Keratinocyte (primary cell): ENCODE data around the gene IFNL1. TPM values are rescaled to one million over a fixed set of nuclear protein-coding genes. Genes with fewer than 3 reads are reported as not detected.

Experiments
- DNase-seq: peaks from one replicate; pipeline ENCODE4 v3.0.0-alpha.2; 2011; ENCODE audit warnings: low read depth, missing footprints, low spot score
- FAIRE-seq: peaks from 2 replicates; lab custom pipeline; 2011; peaks lifted over from hg19 to GRCh38; lab: Jason Lieb, UNC
- H2AFZ ChIP-seq: 2 replicates; pipeline ENCODE4 v1.6.0; 2012; ENCODE audit warnings: low read length, control low read depth, inconsistent platforms; ENCODE audit not compliant: control insufficient read depth
- H3K27ac ChIP-seq: 2 replicates; pipeline ENCODE4 v1.5.1; 2011; ENCODE audit warnings: low read length; ENCODE audit not compliant: control insufficient read depth, insufficient read depth
- H3K27me3 ChIP-seq: 3 replicates; pipeline ENCODE4 v1.6.0; 2011; ENCODE audit warnings: low read length; ENCODE audit not compliant: control insufficient read depth, insufficient read depth; ENCODE audit errors: extremely low read depth
- H3K36me3 ChIP-seq, 2 experiments: 2 replicates in 1 of 2; 3 replicates in 1 of 2; pipeline ENCODE4 v1.5.1; 2011; ENCODE audit warnings: low read length in 2 of 2, mild to moderate bottlenecking in 1 of 2; ENCODE audit not compliant: control insufficient read depth in 2 of 2, insufficient read depth in 2 of 2; ENCODE audit errors: extremely low read depth in 1 of 2
- H3K4me1 ChIP-seq: 3 replicates; pipeline ENCODE4 v1.5.1; 2011; ENCODE audit warnings: low read length; ENCODE audit not compliant: control insufficient read depth, insufficient read depth; ENCODE audit errors: extremely low read depth
- H3K4me2 ChIP-seq: 3 replicates; pipeline ENCODE4 v1.6.0; 2011; ENCODE audit warnings: low read depth, low read length; ENCODE audit not compliant: control insufficient read depth, insufficient read depth; ENCODE audit errors: extremely low read depth
- H3K4me3 ChIP-seq, 3 experiments: fragments of 200-600 bp in 1 of 3; sonication (generic) in 1 of 3; 2 replicates in 2 of 3; 3 replicates in 1 of 3; pipeline ENCODE4 v1.5.1; 2011 to 2016; ENCODE audit warnings: low read length in 3 of 3, mild to moderate bottlenecking in 3 of 3, control low read depth in 2 of 3, inconsistent platforms in 1 of 3, low read depth in 1 of 3, mixed read lengths in 1 of 3, mixed run types in 1 of 3, moderate library complexity in 1 of 3; ENCODE audit not compliant: control insufficient read depth in 2 of 3, insufficient read depth in 2 of 3; ENCODE audit errors: extremely low read depth in 1 of 3
- H3K79me2 ChIP-seq: 2 replicates; pipeline ENCODE4 v1.6.0; 2012; ENCODE audit warnings: low read length; ENCODE audit not compliant: control insufficient read depth, insufficient read depth
- H3K9ac ChIP-seq: 3 replicates; pipeline ENCODE4 v1.6.0; 2011; ENCODE audit warnings: low read length; ENCODE audit not compliant: control insufficient read depth, insufficient read depth; ENCODE audit errors: extremely low read depth
- H3K9me1 ChIP-seq: 3 replicates; pipeline ENCODE4 v1.6.0; 2011; ENCODE audit warnings: low read length; ENCODE audit not compliant: control insufficient read depth, insufficient read depth; ENCODE audit errors: extremely low read depth
- H3K9me3 ChIP-seq: 2 replicates; pipeline ENCODE4 v1.5.1; 2012; ENCODE audit warnings: low read depth, low read length; ENCODE audit not compliant: control insufficient read depth
- H4K20me1 ChIP-seq: 3 replicates; pipeline ENCODE4 v1.6.0; 2011; ENCODE audit warnings: low read length; ENCODE audit not compliant: control insufficient read depth, insufficient read depth; ENCODE audit errors: extremely low read depth
- EZH2 ChIP-seq: IDR thresholded peaks from one replicate; pipeline ENCODE4 v1.6.1; 2012; ENCODE audit warnings: inconsistent platforms, mild to moderate bottlenecking, low read length, moderate library complexity
- dilution Hi-C: fragments of 300-500 bp; cut with MboI; formaldehyde crosslinking; loops from one replicate; pipeline ENCODE4 v1.7.0; 2020; ENCODE audit warnings: low sequenced_read_pairs; ENCODE audit not compliant: extremely low pct_ligation_motif_present
- polyA plus RNA-seq, 5 experiments: library from polyadenylated mRNA; depleted of rRNA in 3 of 5; stranded (reverse) in 3 of 5; stranded (forward) in 1 of 5; unstranded in 1 of 5; fragments of >200 nt; gene quantifications; 1 replicate in 1 of 5; 2 replicates in 3 of 5; 3 replicates in 1 of 5; pipeline versions ENCODE4 v1.2.1 to v1.2.3, GENCODE V29; 2011 to 2012; ENCODE audit warnings: missing spikeins in 2 of 5, low read depth in 1 of 5, low replicate concordance in 1 of 5
- TF ChIP-seq, protein P1 (sequence below), 3 experiments: IDR thresholded peaks in 1 of 3; conservative IDR thresholded peaks in 1 of 3; optimal IDR thresholded peaks in 1 of 3; 2 replicates in 2 of 3; 3 replicates in 1 of 3; pipeline versions ENCODE3 to v1.5.1; 2011; ENCODE audit warnings: low read length in 3 of 3, mild to moderate bottlenecking in 3 of 3, moderate library complexity in 2 of 3, control low read depth in 1 of 3, inconsistent platforms in 1 of 3; ENCODE audit not compliant: insufficient read depth in 2 of 3; ENCODE audit errors: extremely low read depth in 1 of 3

IFNL1 gene
- polyA plus RNA-seq, 1 donor (not counting 4 experiments of a cell fraction or from before 2014, with no cell fraction given), result not detected

- Histone ChIP-seq H3K27me3 (peaks cover 28% of the 10 kb centered on the region), H2AFZ (no peak overlapping the region), H3K4me1 (no peaks in the 10 kb centered on the region), H4K20me1 (no peaks in the 10 kb centered on the region), H3K27ac (no peak overlapping the region), H3K9me1 (no peaks in the 10 kb centered on the region), H3K9ac (no peak overlapping the region), H3K9me3 (no peaks in the 10 kb centered on the region), H3K4me2 (no peak overlapping the region), H3K4me3 (no peak overlapping the region), H3K79me2 (no peaks in the 10 kb centered on the region), H3K36me3 (no peaks in the 10 kb centered on the region)
- FAIRE-seq (no peak), DNase-seq (no peak)
- dilution Hi-C loops, result no loop called here
- TF ChIP-seq EZH2, result no peak
- TF ChIP-seq, protein P1, sequence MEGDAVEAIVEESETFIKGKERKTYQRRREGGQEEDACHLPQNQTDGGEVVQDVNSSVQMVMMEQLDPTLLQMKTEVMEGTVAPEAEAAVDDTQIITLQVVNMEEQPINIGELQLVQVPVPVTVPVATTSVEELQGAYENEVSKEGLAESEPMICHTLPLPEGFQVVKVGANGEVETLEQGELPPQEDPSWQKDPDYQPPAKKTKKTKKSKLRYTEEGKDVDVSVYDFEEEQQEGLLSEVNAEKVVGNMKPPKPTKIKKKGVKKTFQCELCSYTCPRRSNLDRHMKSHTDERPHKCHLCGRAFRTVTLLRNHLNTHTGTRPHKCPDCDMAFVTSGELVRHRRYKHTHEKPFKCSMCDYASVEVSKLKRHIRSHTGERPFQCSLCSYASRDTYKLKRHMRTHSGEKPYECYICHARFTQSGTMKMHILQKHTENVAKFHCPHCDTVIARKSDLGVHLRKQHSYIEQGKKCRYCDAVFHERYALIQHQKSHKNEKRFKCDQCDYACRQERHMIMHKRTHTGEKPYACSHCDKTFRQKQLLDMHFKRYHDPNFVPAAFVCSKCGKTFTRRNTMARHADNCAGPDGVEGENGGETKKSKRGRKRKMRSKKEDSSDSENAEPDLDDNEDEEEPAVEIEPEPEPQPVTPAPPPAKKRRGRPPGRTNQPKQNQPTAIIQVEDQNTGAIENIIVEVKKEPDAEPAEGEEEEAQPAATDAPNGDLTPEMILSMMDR (optimal IDR thresholded peaks at IDR 0.05 in 1 of 3, IDR thresholded peaks at IDR 0.05 in 1 of 3, conservative IDR thresholded peaks at IDR 0.05 in 1 of 3; ENCODE audit: extremely low read depth in 1 of 3, insufficient read depth in 2 of 3, low read length in 3 of 3), result no peak
Measured at GRCh38 chr19:39301021-39301420, 4.8 kb downstream of the IFNL1 start.

DNA sequence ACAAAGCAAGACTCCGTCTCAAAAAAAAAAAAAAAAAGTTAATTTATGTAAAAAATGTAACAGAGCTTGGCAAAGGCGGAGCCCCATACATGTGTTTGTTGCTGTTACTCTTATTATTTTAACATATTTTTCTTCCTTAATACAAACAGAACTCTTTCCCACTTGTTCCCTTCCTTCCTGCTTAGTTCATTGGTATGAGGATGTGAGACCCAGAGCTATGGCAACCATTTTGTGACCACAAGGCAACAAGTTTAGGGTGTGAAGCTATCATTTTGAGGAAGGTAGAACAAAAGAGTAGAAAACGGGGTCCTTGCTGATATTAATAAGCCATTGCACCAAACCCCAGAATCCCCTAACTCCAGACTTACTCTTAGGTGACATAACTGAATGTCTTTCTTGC, 5.4 kb downstream of the IFNL1 start:
- H3K4me1 ChIP-seq, result no peaks in the 10 kb centered on the region
- TF ChIP-seq, protein P1 (optimal IDR thresholded peaks at IDR 0.05 in 1 of 3, IDR thresholded peaks at IDR 0.05 in 1 of 3, conservative IDR thresholded peaks at IDR 0.05 in 1 of 3; ENCODE audit: extremely low read depth in 1 of 3, insufficient read depth in 2 of 3, low read length in 3 of 3), result no peak
- TF ChIP-seq EZH2, result no peak
- H3K79me2 ChIP-seq, result no peaks in the 10 kb centered on the region
- no peaks in the 10 kb centered on the region for H3K9me3 ChIP-seq
- H3K4me3 ChIP-seq, result no peak overlapping the region
- no peaks in the 10 kb centered on the region for H3K9me1 ChIP-seq
- no peaks in the 10 kb centered on the region for H3K36me3 ChIP-seq
- dilution Hi-C loops, result no loop called here
- H3K4me2 ChIP-seq, result no peak overlapping the region
- H3K9ac ChIP-seq, result no peak overlapping the region
- no peak for DNase-seq
- H3K27ac ChIP-seq, result no peak overlapping the region
- H3K27me3 ChIP-seq, result peaks cover 33% of the 10 kb centered on the region
- no peak overlapping the region for H2AFZ ChIP-seq
- no peaks in the 10 kb centered on the region for H4K20me1 ChIP-seq
- FAIRE-seq, result no peak
